ENCODE measurements around the gene PKNOX2.

The PKNOX2 gene

GRCh38 chr11:125262830-125263218 is 98.3 kb downstream of the PKNOX2 start:
- no peak for DNase-seq (ENCODE audit: low read depth)

GRCh38 chr11:125263268-125263790 is 98.8 kb downstream of the PKNOX2 start:
- DNase-seq (ENCODE audit: low read depth) = no peak

GRCh38 chr11:125264100-125265022 is 99.8 kb downstream of the PKNOX2 start:
- no peak for DNase-seq (ENCODE audit: low read depth)

- no peak for DNase-seq (ENCODE audit: low read depth)
Measured at GRCh38 chr11:125267548-125267947, 103.0 kb downstream of the PKNOX2 start.

GRCh38 chr11:125268611-125269010 is 104.1 kb downstream of the PKNOX2 start:
- DNase-seq (ENCODE audit: low read depth) = no peak

- no peak for DNase-seq (ENCODE audit: low read depth)
Measured at GRCh38 chr11:125270106-125270505, 105.6 kb downstream of the PKNOX2 start.

- no peak for DNase-seq (ENCODE audit: low read depth)
Measured at GRCh38 chr11:125270711-125271110, 106.2 kb downstream of the PKNOX2 start.

GRCh38 chr11:125271483-125272091 is 107.0 kb downstream of the PKNOX2 start:
- DNase-seq (ENCODE audit: low read depth) = no peak

- no peak for DNase-seq (ENCODE audit: low read depth)
Measured at GRCh38 chr11:125272092-125272491, 107.5 kb downstream of the PKNOX2 start.

GRCh38 chr11:125272821-125273220 is 108.3 kb downstream of the PKNOX2 start:
- no peak for DNase-seq (ENCODE audit: low read depth)

GRCh38 chr11:125273519-125274000 is 109.0 kb downstream of the PKNOX2 start:
- DNase-seq (ENCODE audit: low read depth) = no peak

- no peak for DNase-seq (ENCODE audit: low read depth)
Measured at GRCh38 chr11:125274309-125274708, 109.8 kb downstream of the PKNOX2 start.

GRCh38 chr11:125274774-125275173 is 110.2 kb downstream of the PKNOX2 start:
- DNase-seq (ENCODE audit: low read depth) = no peak

- no peak for DNase-seq (ENCODE audit: low read depth)
Measured at GRCh38 chr11:125275905-125276618, 111.5 kb downstream of the PKNOX2 start.

- DNase-seq (ENCODE audit: low read depth) = no peak
Measured at GRCh38 chr11:125276619-125276976, 112.0 kb downstream of the PKNOX2 start.

- no peak for DNase-seq (ENCODE audit: low read depth)
Measured at GRCh38 chr11:125279676-125280418, 115.3 kb downstream of the PKNOX2 start.

- DNase-seq (ENCODE audit: low read depth) = no peak
Measured at GRCh38 chr11:125280646-125281045, 116.1 kb downstream of the PKNOX2 start.

GRCh38 chr11:125281831-125282595 is 117.5 kb downstream of the PKNOX2 start:
- no peak for DNase-seq (ENCODE audit: low read depth)

GRCh38 chr11:125282596-125282914 is 118.0 kb downstream of the PKNOX2 start:
- no peak for DNase-seq (ENCODE audit: low read depth)

- DNase-seq (ENCODE audit: low read depth) = no peak
Measured at GRCh38 chr11:125284245-125284850, 119.8 kb downstream of the PKNOX2 start.

- DNase-seq (ENCODE audit: low read depth) = no peak
Measured at GRCh38 chr11:125285844-125286243, 121.3 kb downstream of the PKNOX2 start.
